GM19455 (cell line): ENCODE data around the gene TNIP2.

Experiments
- ATAC-seq: cut with Tn5 transposase; IDR thresholded peaks from one replicate; pipeline ENCODE4 v1.9.1; 2021; ENCODE audit not compliant: unreplicated experiment

The TNIP2 gene

GRCh38 chr4:2755821-2756690, at the start of gene TNIP2:
Gene TNIP2, minus strand, starts transcription at chr4:2756336. Its CDS starts 47 bp downstream, at chr4:2756289.
- peak; percentile 66 for ATAC-seq

- no peak for ATAC-seq
These were observed 48.9 kb upstream of the TNIP2 start for GRCh38 chr4:2804973-2805501.

- no peak for ATAC-seq
These were observed 48.4 kb upstream of the TNIP2 start for GRCh38 chr4:2804449-2804972.

- no peak for ATAC-seq
These were observed 47.7 kb upstream of the TNIP2 start for GRCh38 chr4:2803624-2804448.

- ATAC-seq: no peak
These were observed 46.7 kb upstream of the TNIP2 start for GRCh38 chr4:2802618-2803531.

- no peak for ATAC-seq
These were observed 44.8 kb upstream of the TNIP2 start for GRCh38 chr4:2800691-2801596.

- no peak for ATAC-seq
These were observed 44.0 kb upstream of the TNIP2 start for GRCh38 chr4:2799971-2800690.

- no peak for ATAC-seq
These were observed 43.2 kb upstream of the TNIP2 start for GRCh38 chr4:2799224-2799911.

GRCh38 chr4:2798399-2799223, 42.5 kb upstream of the TNIP2 start:
- no peak for ATAC-seq

GRCh38 chr4:2797545-2798305, 41.6 kb upstream of the TNIP2 start:
- ATAC-seq: no peak

- ATAC-seq: no peak
These were observed 40.9 kb upstream of the TNIP2 start for GRCh38 chr4:2796849-2797544.

- ATAC-seq: no peak
These were observed 40.0 kb upstream of the TNIP2 start for GRCh38 chr4:2795893-2796848.

GRCh38 chr4:2795300-2795892, 39.3 kb upstream of the TNIP2 start:
- no peak for ATAC-seq

GRCh38 chr4:2794486-2795299, 38.6 kb upstream of the TNIP2 start:
- no peak for ATAC-seq
